ENCODE results near the gene CCDC57. TPM values are rescaled to one million over a fixed set of nuclear protein-coding genes. Genes with fewer than 3 reads are reported as not detected.

The CCDC57 gene
- total and polyA plus RNA-seq, 11 donors: 4.3 to 17.6 (median 9.5) TPM

DNA sequence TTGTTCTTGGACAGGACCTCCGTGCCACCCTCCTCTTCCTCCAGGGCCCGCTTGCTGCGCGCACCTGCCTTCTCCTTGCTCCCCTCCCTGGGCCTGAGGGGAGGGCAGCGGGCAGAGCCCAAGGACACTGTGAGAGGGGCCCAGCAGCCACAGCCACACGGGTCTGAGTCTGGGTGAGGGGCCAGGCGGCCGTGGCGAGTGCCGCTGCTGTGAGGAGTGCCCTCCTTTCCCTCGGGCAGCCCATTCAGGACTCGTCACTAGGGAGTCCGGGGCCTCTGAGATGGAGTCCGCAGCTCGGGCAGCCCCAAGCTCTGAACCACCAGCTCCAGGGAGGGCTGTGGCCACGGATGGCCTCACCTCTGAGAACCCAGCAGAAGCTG lies 152.7 kb downstream of the CCDC57 start:
- Histone ChIP-seq H3K27ac (no peak overlapping the region), H3K4me3 (no peak overlapping the region), H3K27me3 (no peaks in the 10 kb centered on the region), H3K36me3 (peaks cover 0 to 89% (median 72%) of the 10 kb centered on the region in 9 donors), H3K4me1 (peaks cover 0 to 14% (median 10%) of the 10 kb centered on the region in 12 donors), H3K9me3 (no peaks in the 10 kb centered on the region)
- ATAC-seq: no peak
- no peak for TF ChIP-seq POLR2A (IDR thresholded peaks at IDR 0.05)
- TF ChIP-seq, protein P1, sequence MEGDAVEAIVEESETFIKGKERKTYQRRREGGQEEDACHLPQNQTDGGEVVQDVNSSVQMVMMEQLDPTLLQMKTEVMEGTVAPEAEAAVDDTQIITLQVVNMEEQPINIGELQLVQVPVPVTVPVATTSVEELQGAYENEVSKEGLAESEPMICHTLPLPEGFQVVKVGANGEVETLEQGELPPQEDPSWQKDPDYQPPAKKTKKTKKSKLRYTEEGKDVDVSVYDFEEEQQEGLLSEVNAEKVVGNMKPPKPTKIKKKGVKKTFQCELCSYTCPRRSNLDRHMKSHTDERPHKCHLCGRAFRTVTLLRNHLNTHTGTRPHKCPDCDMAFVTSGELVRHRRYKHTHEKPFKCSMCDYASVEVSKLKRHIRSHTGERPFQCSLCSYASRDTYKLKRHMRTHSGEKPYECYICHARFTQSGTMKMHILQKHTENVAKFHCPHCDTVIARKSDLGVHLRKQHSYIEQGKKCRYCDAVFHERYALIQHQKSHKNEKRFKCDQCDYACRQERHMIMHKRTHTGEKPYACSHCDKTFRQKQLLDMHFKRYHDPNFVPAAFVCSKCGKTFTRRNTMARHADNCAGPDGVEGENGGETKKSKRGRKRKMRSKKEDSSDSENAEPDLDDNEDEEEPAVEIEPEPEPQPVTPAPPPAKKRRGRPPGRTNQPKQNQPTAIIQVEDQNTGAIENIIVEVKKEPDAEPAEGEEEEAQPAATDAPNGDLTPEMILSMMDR (IDR thresholded peaks at IDR 0.05): no peak
- DNase-seq: peak in 1 of 5 donors; percentile 47
- intact Hi-C loops (cut with DNase I): no loop called here
- 81 to 87% (median 85%) methylated on average over 9 to 16 of the region's 16 CpGs for WGBS, 4 donors

DNA sequence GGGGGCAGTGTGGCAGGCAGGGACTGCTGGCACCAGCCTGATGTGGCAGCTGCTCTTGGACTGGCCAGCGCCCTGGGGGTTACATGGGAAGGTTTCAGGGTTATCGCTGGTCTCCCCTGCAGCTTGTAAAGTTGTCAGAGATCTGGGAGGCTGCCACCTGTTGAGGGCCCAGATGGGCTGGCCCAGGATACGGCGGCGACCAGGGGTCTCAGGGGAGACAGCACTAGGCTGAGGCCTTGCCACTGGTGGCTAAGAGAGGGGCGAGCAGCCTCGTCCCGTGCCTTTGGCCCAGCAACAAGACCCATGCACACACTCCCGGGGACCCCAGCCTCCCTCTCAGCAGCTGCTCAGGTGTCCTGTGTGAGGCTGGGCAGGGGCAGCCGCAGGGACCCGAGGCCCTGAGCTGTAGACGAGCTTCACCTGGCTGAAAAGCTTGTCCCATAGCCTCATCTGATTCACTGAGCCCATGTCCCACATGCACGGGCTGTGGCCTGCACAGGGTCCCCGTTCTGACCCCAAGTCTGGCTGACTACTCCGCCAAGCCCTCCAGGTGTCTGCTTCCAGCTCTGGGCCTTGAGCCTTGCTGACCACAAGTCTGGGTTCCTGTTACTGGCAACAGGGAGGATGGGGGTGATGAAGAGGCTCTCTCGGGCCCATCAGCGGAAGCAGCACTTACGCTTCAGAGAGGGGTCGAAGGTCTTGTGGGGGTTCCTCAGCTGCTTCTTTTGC lies 153.2 kb downstream of the CCDC57 start:
- Histone ChIP-seq H3K36me3 (peaks cover 0 to 94% (median 77%) of the 10 kb centered on the region in 9 donors), H3K4me3 (no peak overlapping the region), H3K27me3 (no peaks in the 10 kb centered on the region), H3K4me1 (peaks cover 0 to 8% (median 5%) of the 10 kb centered on the region in 12 donors), H3K9me3 (no peaks in the 10 kb centered on the region), H3K27ac (no peak overlapping the region)
- 76 to 85% (median 80%) methylated on average over 10 to 19 of the region's 19 CpGs for WGBS, 4 donors
- no peak for ATAC-seq
- intact Hi-C loops (cut with DNase I): loop anchor here in 1 of 10 donors (5.0 kb wide), 1 partner anchor 38 kb away; the partner anchor contains the start of gene FASN
- DNase-seq: peak in 3 of 5 donors; percentile 21 to 62 (median 27)
- TF ChIP-seq POLR2A (IDR thresholded peaks at IDR 0.05): no peak

DNA sequence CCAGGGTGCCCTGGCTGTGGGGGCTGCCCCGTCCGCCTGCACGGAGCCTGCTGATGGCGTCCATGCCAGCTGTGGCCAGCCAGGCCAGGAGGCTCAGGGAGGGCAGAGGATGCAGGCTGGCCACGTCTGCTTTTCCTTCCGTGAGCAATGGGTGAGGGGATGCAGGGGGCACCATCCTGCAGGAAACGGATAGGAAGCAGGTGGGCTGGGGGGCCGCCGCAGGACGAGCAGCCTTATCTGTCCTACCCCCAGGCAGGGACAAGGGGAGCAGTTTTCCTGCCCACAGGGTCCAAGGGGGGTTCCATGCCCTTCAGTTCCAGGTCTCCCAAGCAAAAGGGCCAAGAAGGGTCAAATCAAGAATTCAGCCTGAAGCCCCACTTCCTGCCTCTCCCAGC lies 153.8 kb downstream of the CCDC57 start:
- Histone ChIP-seq H3K36me3 (peaks cover 0 to 97% (median 81%) of the 10 kb centered on the region in 9 donors), H3K27ac (no peak overlapping the region), H3K4me3 (no peak overlapping the region), H3K9me3 (no peaks in the 10 kb centered on the region), H3K4me1 (peaks cover 0 to 3% (median under 1%) of the 10 kb centered on the region in 12 donors), H3K27me3 (no peaks in the 10 kb centered on the region)
- ATAC-seq: no peak
- intact Hi-C loops (cut with DNase I): loop anchor here in 1 of 10 donors (5.0 kb wide), 1 partner anchor 38 kb away; the partner anchor contains the start of gene FASN
- 77 to 84% (median 81%) methylated on average over 10 of the region's 10 CpGs for WGBS, 4 donors
- peak in 2 of 5 donors; percentile 16 to 53 for DNase-seq
- TF ChIP-seq, protein P1 (IDR thresholded peaks at IDR 0.05): no peak
- TF ChIP-seq POLR2A (IDR thresholded peaks at IDR 0.05): no peak

DNA sequence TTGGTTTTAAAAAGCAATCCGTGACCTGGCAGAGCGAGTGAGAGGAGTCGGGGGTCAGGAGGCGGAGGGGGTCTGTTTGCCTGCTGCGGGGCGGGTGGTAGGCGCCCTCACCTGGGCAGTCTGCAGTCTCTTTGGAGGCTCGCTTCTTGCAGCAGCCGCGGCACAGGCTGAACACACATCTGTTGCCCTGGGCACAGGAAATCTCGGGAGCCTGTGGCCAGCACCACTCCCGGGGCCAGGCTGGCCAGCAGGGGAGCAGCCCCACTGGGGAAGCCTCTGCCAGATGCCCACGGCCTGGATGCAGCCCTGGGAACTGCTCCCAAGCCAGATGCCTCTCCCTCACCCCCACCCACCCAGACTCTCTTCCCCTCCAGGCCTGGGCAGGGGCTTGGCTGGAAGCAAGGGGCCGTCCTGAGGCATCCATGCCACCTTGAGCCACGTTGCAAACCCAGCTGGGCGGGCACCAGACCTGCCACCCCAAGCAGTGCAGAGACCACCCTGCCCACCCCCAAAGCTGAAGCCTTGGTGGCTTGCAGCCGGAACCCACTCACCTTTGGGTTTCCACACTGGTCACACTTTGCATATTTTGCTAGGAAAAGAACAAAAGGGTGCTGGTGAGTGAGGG lies 154.3 kb downstream of the CCDC57 start:
- intact Hi-C loops (cut with DNase I): loop anchor here in 1 of 10 donors (5.0 kb wide), 1 partner anchor 39 kb away; the partner anchor contains the start of gene FASN
- Histone ChIP-seq H3K9me3 (no peaks in the 10 kb centered on the region), H3K36me3 (peaks cover 0 to 96% (median 83%) of the 10 kb centered on the region in 9 donors), H3K4me3 (no peak overlapping the region), H3K27me3 (no peaks in the 10 kb centered on the region), H3K4me1 (peaks cover 0 to 7% (median 4%) of the 10 kb centered on the region in 12 donors), H3K27ac (no peak overlapping the region)
- no peak for ATAC-seq
- TF ChIP-seq POLR2A (IDR thresholded peaks at IDR 0.05): no peak
- TF ChIP-seq, protein P1 (IDR thresholded peaks at IDR 0.05): no peak
- WGBS, 4 donors: 78 to 90% (median 82%) methylated on average over 8 to 17 of the region's 17 CpGs
- peak in 1 of 5 donors; percentile 53 for DNase-seq

All from heart left ventricle (tissue), 16 donors.